Head of caudate nucleus (tissue), 42 donors: ENCODE results near the gene IGFN1.
"Not testable (repeated sequence)": the region's sequence is repeated elsewhere in the genome, so short reads cannot be mapped to it uniquely, and the experiment has no call there.

Experiments
- DNase-seq, 42 donors: peaks; one replicate each; pipeline versions ENCODE4 v3.0.0 to v3.0.0-alpha.2; 2020 to 2021; ENCODE audit warnings: mixed read lengths in 7 of 42
- intact Hi-C: fragments of 100-400 bp; cut with DNase I; formaldehyde crosslinking; loops from one replicate; pipeline ENCODE4 v1.15.0; 2022

The IGFN1 gene

GRCh38 chr1:201226859-201227488, 36.4 kb downstream of the IGFN1 start:
- DNase-seq: peak in 5 of 42 donors; percentile 2 to 34 (median 20)
- intact Hi-C loops: no loop called here

- peak in 5 of 42 donors; percentile 1 to 29 (median 22) for DNase-seq
- intact Hi-C loops: no loop called here
Observed at GRCh38 chr1:201228011-201228983, 37.7 kb downstream of the IGFN1 start.

- intact Hi-C loops: no loop called here
Observed at GRCh38 chr1:201229095-201229494, 38.5 kb downstream of the IGFN1 start.

DNA sequence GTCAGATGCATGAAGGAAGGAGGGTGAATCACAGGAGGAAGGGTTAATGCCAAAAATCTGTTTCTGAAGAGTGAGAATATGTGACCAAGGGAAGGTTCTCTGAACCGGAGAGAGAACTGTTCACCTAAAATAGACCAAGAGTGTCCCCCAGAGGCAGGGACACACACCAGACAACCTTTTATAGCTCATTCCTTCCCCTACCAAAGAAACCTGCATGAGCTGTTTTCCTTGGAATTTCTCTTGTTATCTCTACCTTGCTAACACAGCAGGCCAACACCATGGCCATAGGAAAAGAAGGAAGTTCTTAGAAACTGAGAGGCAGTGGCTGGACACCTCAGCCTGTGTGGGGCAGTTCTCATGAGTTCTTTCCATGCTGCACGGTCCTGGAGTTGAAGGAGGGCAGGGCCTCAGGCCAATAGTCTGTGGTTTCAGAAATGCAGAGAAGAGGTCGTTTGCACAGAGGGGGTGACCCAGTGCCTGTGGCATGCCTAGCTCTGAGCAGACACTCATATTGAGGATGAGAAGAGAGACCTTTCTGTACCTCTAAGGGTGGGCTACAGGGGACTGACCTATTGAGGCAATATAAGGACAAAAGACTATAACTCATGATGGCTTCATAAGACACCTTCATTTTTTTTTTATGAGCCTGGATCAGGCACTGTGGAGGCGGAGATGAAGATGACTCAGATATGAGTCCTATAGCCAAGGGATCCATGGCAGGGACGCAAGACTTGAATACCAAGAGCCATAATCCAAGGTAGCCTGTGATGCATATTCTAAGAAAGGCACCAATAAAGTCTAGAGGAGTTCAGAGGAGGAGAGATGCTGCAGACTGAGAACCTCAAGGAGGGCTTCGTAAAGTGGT, 39.4 kb downstream of the IGFN1 start:
- intact Hi-C loops: no loop called here
- peak in 1 of 42 donors; percentile 4 for DNase-seq

More at GRCh38 chr1:201229095-201229494, 38.5 kb downstream of the IGFN1 start:
- peak in 3 of 42 donors; percentile 19 to 23 (median 22) for DNase-seq

- intact Hi-C loops: no loop called here
- peak in 3 of 42 donors; percentile 3 to 27 (median 3) for DNase-seq
Observed at GRCh38 chr1:201230676-201231075, 40.1 kb downstream of the IGFN1 start.

GRCh38 chr1:201239646-201240045, 49.0 kb downstream of the IGFN1 start:
- intact Hi-C loops, DNase-seq: not testable (repeated sequence)

GRCh38 chr1:201240171-201240570, 49.5 kb downstream of the IGFN1 start:
- intact Hi-C loops: no loop called here
- DNase-seq: no peak

GRCh38 chr1:201241736-201242135, 51.1 kb downstream of the IGFN1 start:
- no peak for DNase-seq
- intact Hi-C loops: no loop called here

GRCh38 chr1:201245082-201245481, 54.5 kb downstream of the IGFN1 start:
- intact Hi-C loops: no loop called here
- DNase-seq: no peak

DNA sequence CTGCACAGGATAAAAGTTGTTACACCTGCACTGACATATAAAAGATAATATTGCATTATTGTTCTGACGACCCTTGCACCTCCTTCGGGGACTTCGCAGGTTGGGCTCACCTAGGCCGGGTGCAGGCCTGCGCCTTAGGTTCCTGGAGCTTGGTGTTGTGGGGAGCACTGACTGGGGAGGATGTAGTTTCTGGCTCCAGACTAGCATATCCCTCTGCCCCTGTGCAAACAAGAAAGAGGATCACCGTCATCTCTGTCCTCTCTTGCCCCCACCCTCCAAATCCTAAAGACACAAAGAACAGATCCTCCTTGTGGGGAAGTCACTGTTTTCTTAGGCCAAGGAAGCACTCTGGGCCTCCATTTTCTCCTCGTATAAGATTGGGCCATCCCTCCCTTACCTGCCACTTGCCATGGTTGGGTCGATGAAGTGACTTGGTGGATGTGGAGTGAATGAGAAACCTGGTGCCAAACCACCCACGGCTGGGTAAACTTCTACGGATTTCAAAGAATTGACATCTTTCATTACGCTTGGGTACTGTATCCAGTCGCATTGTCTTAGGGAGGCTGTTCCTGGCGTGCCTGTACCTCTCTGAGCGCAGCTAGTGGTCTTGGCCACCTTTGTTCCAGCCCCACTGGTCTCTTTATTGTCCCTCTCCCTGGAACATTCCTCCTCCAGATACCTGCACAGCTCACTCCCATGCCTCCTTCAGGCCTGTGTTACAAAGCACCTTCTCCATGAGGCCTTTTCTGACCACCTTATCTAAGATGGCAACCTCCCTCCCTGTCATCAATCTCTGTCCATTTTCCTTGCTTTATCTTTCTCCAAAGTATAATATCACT, 58.3 kb downstream of the IGFN1 start:
- intact Hi-C loops: no loop called here
- peak in 1 of 42 donors; percentile 27 for DNase-seq

DNA sequence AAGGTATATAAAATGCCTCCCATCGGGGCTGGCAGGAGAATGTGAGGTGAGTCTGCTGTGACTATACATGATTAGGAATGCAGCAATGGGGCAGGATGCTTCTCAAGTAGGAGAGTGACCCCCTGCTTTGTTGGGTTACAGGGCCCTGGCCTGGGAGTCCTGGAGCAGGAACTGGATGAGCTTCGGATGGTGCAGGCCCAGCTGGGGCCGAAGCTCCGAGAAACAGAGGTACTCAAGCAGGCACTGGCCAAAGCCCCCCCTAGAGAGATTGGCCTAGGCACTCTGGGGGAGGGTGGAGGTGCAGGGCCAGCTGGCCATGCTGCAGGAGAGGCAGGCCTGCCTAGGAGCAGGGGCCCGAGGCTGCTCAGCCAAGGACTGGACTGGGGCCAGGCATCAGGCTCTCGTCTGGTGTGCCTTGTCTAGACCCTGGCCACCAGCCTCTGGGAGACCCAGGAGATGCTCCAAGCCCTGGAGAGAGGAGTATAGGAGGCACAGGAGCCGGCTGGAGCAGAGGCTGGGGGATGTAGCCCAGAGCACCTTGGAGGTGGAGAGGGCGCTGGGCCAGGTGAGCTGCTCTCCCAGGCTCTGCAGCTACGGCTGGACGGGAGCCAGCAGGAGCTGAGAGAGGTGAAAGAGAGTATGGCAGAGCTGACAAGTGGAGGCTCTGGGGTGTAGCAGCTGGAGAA, 59.8 kb downstream of the IGFN1 start:
- intact Hi-C loops: no loop called here
- DNase-seq: peak in 3 of 42 donors; percentile 1 to 37 (median 20)

DNA sequence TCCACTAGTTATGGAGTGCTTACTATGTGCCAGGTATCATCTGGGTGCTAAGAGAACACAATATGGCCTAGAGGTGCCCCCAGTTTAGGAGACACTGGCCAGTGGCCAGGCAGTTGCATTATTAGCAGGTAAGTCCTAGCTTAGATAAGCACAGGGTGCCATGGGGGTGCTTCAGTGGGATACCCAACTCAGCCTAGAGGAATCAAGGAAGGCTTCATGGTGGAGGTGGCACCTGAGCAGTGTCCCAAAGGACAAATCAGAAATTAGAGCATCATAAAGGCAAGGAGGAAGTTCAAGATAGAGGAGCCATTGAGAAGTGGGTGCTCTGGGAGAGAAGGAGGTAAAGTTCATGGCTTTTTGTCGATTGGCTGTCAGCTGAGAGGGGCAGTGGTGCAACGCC, 60.8 kb downstream of the IGFN1 start:
- DNase-seq: no peak
- intact Hi-C loops: no loop called here

DNA sequence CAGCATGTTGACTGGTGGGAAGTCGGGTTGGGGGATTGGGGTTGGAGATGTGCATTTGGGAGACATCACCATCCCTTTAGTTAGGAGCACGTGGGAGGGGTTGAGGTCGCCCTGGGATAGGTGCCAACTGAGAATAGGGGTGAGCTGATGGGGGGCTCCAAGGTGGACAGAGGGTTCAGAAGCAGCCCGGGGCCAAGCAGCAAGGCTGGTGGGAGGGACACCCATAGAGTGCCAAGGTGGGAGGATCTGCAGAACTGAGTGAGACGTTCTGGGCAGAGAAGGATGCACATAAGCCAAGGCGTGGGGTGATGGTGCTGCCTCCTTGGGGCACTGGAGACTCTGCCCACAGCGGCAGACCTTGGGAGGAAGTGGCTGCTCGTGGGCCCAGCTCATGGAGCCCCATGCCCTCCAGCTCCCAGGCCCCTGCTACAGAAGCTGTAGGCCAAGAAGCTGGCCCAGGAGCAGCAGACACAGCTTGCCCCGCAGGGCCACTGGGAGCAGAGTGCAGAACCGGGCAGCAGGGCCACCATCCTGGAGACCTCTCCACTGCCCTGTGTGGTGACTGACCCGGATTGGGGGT, 61.3 kb downstream of the IGFN1 start:
- intact Hi-C loops: no loop called here
- DNase-seq: peak in 1 of 42 donors; percentile 5

- intact Hi-C loops: no loop called here
- DNase-seq: peak in 1 of 42 donors; percentile 18
Observed at GRCh38 chr1:201252944-201253371, 62.3 kb downstream of the IGFN1 start.

- peak in 2 of 42 donors; percentile 1 to 21 for DNase-seq
- intact Hi-C loops: no loop called here
Observed at GRCh38 chr1:201253411-201253810, 62.8 kb downstream of the IGFN1 start.

DNA sequence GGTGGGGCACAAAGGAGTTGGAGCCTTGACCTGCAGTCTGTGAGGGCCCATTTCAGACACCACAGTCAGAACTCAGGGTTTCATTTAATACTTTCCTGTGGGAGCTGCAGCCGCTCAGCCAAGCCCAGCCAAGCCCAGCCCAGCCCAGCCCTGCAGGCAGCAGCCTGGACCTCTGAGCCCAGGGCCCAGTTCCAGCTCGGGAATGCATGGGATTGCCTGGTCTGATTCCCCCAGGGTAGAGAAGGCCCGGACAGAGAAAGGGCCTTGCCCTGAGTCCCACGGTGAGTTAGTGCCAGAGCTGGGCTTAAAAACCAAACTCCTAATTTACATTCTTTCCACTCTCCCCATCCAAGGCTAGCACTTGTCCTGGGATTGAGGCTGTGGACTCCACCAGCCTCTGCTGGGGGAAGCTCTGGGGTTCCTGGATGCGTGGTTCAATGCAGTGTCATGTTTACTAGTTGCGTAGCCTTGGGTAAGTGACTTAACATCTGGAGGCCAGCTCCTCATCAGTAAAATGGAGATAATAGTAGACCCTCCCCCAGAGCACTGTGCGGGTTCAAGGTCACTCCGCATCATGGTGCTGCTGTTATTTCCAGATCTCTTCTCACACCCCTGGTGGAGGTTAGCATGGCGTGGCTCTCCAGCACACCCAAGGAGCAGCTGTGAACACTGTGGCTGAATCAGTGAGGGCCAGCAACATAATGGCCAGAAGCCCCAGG, 63.4 kb downstream of the IGFN1 start:
- intact Hi-C loops: loop anchor here (2.0 kb wide), 1 partner anchor 109 kb away; no protein-coding TSS in a partner anchor
- no peak for DNase-seq
